Fibroblast of skin of right biceps (primary cell): ENCODE results near the gene TRAF7.
A peak's percentile ranks its signal among the peaks of the same experiment; 100 is the strongest.

Source experiments
- DNase-seq: peaks from one replicate; pipeline ENCODE4 v3.0.0-alpha.2; 2013

Gene TRAF7

DNA sequence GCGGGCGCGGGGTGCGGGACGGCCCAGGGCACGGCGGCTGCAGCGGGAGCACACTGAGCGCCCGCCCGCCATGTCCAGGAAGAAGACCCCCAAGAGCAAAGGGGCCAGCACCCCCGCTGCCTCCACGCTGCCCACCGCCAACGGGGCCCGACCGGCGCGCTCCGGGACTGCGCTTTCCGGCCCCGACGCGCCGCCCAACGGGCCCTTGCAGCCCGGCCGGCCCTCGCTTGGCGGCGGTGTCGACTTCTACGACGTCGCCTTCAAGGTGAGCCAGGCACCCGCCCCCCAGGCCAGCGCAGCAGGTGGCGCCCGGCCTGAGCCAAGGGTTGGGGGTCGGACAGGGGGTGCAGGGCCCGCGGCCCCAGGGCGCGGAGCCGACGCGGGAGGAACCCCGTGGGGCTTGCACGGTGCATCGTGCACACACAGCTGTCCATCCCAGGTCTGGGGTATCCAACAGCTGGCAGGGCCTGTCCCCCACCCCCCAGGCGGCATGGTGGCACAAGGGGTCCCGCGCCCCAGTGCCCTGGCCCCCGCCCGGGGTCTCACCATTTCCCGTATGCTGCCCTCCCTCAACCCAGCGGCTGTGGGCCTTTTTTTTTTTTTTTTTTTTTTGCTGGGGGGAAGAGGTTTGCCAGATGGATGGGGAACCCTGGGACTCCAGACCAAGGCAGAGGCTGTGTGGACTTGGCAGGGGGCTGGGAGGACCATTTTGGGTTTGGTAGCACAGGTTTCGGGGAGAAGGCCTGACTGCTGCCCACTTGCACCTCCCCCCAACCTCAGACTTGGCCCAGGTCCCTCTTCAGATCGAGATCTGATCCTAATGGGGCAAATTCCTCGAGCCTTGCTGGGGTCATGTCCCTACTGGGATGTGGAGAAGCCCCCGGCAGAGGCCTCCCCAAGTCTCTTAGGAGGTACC lies 6.6 kb upstream of the TRAF7 start:
- no peak for DNase-seq

DNA sequence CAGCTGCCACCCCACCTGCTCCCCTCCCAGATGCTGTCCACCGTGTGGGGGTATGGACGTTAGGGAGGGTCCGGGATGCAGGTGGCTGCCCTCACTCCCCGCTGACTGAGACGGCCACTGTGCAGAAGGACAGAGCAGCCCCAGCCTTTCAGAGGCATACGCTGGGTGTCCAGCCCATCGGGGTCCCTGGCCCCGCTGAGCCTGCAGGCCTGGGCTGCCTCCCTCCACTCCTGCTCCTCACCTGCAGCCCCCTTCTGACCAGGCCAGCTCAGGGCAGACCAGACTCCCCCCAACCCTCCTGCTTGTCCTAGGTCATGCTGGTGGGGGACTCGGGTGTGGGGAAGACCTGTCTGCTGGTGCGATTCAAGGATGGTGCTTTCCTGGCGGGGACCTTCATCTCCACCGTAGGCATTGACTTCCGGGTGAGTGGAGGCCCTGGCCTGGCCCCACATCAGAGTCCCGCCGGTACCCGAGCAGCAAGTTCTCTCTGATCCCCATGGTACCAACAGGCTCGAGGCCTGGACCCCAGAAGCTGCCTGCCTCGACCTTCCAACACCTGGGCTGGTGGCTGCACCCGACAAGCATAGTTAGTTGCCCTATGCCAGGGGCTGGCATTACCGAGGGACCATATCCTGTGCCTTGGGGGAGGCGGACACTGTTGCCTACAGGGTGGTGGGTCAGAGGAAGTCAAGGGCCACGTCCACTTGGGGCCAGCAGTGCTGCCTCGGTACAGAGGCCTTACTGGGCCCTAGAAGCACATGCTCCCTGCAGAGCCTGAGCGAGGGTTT lies 5.8 kb upstream of the TRAF7 start:
- DNase-seq = no peak

- DNase-seq = no peak
Measured at GRCh38 chr16:2150418-2151187, 5.0 kb upstream of the TRAF7 start.

DNA sequence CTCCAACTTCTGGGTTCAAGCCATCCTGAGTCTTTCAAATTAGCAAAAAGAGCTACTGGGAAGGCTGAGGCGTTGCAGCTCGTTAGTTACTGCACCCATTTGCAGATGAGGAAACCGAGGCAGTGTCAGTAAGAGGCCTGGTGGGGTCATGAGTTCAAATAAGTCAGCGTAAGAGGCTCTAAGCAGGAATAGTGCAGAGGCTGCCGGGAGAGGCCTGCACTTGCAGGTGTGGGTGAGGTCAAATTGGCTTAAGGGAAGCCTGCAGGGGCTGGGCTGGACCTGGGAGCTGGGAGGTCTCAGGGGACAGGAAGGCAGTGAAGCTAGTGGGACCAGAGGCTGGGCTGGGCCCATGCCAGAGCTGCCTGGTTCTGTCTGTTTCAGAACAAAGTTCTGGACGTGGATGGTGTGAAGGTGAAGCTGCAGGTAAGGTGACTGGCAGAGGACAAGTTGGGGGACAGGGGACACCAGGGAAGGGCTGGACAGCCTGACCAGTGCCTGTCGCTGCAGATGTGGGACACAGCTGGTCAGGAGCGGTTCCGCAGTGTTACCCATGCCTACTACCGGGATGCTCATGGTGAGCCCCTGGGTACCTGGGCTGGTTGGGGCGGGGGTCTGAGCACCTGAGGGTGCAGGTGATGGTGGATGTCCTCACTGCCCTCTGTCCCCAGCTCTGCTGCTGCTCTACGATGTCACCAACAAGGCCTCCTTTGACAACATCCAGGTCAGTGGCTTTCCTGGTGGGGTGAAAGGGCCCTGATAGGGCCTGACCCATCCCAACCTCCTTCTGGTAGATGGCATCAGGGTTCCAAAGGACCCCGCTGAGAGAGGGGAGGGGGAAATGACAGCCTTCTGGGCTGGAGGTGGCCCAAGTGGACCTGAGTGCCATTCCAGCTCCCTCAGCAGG lies 4.1 kb upstream of the TRAF7 start:
- no peak for DNase-seq

DNA sequence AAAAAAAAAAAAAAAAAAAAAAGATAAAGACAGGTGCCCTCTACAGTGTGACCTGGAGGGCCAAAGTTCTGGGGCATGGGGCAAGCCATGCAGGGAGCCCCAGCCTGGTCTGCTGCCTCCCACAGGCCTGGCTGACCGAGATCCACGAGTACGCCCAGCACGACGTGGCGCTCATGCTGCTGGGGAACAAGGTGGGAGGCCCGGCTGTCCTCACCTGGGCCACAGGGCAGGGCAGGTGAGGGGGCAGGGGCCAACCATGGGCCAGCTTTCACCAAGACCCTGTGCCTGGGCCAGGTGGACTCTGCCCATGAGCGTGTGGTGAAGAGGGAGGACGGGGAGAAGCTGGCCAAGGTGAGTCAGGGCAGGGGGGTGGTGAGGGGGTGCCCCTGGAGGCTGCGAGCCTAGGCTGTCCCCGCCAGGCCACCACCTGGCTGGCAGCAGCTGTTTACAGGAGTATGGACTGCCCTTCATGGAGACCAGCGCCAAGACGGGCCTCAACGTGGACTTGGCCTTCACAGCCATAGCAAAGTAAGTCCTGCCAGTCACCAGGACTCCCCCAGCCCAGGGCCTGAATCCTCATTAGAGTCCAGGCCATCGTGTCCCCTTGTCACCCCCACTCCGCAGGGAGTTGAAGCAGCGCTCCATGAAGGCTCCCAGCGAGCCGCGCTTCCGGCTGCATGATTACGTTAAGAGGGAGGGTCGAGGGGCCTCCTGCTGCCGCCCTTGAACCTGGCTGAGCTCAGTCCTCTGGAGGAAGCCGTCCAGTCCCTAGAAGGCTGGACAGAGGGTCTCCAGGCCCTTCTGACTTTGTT lies 2.7 kb upstream of the TRAF7 start:
- no peak for DNase-seq

GRCh38 chr16:2154533-2155090 lies 970 bp upstream of the TRAF7 start:
- DNase-seq = no peak

- DNase-seq = peak; percentile 52
Measured at GRCh38 chr16:2155977-2156848, 631 bp downstream of the TRAF7 start.

- no peak for DNase-seq
Measured at GRCh38 chr16:2156849-2157224, 1.3 kb downstream of the TRAF7 start.

DNA sequence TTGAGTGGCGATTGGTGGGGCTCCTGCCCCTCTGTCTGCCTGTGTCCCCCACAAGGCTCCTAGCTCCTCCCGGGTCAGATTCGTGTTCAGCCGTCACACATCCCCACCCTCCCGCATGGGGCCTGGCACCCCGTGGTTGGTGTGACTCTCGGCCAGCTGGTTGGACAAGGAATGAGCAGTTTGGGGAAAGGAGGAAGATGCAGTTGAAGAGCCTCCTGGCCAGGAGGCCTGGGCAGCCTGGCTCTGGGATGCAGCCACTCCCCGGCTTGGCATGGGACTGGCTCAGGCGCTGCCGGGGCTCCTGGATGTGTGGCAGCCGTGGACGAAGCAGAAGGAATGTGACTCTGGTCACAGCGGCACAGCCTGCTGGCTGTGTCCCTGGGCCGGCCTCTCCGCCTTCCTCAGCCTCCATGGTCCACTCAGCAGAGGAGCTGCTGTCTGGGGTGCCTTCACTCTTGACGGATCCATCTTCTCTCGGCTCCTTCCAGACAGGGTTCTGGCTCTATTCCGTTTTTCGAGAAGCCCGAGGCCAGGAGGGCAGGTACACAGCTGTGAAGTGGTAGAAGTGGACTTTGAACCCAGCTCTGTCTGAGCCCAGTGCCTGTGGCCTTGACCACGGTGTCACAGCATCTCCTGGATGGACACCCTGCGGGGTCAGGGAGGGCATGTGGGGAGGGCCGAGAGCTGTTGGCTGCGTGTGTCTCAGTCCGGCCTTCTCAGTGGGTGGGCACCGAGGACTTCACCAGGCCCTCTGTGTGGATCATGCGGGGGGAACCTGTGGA lies 2.1 kb downstream of the TRAF7 start:
- DNase-seq = no peak

GRCh38 chr16:2158262-2158638 lies 2.7 kb downstream of the TRAF7 start:
- no peak for DNase-seq

DNA sequence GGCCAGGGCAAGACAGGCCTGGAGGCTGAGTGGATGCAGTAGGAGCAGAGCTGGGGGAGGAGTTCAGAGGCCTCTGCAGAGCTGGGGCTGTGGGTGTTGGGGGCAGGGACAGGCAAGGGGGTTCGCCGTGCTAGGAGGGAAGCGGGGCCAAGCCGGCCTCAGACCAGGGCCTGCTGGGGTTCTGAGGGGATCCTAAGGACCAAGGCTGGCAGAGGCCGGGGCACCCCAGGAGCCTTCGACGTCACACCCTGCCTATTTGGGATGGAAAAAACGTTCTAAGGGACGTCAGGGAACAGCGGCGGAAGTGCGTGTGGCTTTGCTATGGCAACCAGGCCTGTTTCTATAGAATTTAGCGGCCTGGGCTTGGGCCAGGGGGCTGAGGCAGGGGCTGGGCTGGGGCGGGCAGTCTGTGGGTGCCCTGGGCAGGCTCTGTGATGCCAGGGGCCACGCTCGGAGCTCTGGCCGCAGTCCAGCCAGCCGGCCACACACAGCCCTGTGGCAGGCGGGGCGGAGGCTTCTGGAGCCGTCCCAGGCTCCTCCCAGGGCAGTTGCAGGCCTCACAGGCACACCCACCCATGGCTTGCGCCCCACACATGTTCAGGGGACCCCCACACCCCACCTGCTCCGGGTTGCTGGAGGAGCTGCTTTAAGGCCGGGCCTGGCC lies 3.7 kb downstream of the TRAF7 start:
- DNase-seq = no peak

DNA sequence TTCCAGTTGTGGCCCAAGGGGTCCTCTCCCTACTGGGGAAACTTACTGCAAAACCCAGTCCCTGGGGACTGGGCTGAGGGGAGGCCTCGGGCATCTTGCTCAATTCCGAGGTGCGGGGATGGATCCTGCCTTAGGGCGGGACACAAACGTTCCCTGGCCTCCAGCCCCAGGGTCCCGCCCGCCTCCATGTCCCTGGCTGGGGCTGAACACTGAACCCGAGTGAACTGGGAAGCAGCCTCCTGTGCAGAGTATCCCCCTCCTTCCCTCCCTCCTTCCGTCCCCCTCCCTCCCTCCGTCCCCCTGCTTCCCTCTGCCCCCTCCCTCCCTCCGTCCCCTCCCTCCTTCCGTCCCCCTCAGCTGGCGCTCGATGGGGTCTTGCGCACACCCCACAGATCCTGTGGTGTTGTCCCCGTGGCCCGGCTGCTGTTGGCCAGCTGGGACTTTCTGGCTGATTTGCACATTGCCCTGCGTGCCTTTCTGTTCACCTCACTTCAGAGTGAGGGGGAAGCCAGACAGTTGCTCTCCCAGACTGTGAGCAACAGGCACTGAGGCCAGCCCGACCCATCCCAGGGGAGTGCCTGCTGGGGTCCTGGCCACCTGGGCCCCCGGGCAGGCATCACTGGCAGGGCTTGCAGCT lies 5.5 kb downstream of the TRAF7 start:
- peak; percentile 53 for DNase-seq

DNA sequence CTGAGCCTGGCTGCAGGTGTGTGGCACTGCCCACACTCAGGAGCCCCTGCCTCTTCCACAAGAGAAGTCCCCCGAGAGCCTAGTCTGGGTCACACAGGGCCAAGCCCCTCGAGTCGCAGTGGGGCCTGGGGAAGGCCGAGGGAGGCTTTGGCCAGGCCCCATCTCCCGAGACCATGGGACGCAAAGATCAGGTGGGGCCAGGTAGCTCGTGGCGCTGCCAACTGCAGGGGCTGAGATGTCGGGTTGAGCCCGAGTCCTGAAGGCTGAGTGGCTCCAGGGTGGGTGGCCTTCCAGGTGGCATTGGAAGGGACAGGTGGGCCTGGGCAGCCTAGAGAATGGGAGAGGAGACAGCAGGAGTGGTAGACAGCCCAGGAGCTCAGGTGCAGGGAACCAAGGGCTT lies 6.3 kb downstream of the TRAF7 start:
- DNase-seq = no peak

DNA sequence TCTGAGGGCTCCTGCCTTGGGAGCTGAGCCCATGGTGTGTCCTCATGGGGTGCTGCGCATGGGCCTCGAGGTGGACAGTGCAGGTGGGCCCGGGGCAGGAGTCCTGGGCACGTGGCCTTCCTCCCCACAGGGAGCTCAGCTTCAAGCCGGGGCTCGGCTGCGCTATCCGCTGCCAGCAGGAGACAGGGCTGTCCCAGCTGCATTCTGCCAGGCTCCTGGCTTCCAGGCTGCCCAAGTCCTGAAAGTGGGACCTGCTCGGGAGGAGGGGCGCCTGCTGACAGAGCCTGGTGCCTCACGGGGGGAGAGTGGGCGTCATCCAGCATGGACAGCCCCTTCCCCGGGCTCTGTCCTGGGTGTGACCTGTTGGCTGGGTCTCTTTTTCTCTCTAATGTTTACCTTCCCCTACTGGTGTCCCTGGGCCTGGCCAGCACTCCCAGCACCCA lies 7.1 kb downstream of the TRAF7 start:
- DNase-seq = no peak

DNA sequence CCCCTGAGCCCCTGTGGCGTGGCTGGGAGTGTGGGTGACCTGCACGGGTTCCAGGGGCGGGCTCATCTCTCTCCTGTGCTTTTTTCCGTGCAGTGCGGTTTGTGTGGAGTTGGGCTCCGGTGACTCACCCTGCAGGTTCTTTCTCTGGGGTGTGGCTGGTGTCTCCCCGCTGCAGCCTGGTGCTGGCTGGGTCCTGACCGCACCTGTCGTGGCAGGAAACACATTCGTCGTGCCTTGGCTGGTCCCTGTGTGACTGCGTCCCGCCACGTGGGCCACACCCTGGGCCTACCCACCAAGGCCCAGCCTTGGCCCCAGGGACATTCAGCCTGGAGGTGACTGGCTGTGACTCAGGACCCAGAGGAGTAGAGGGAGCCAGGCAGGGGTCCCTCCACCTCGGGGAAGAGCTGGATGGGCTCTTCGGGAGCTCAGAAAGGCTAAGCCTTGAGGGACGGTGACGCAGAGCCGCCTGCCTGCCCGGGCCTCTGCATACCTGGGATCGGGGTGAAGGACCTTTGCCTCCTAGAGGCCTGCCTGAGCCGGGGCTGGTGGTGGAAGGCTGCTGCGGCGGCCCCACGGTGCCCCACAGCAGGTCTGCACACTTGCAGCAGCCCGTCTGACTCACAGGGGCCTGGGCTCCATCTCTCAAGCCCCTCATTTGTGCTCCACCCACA lies 7.8 kb downstream of the TRAF7 start:
- DNase-seq = no peak

- DNase-seq = no peak
Measured at GRCh38 chr16:2165861-2166260, 10.3 kb downstream of the TRAF7 start.

DNA sequence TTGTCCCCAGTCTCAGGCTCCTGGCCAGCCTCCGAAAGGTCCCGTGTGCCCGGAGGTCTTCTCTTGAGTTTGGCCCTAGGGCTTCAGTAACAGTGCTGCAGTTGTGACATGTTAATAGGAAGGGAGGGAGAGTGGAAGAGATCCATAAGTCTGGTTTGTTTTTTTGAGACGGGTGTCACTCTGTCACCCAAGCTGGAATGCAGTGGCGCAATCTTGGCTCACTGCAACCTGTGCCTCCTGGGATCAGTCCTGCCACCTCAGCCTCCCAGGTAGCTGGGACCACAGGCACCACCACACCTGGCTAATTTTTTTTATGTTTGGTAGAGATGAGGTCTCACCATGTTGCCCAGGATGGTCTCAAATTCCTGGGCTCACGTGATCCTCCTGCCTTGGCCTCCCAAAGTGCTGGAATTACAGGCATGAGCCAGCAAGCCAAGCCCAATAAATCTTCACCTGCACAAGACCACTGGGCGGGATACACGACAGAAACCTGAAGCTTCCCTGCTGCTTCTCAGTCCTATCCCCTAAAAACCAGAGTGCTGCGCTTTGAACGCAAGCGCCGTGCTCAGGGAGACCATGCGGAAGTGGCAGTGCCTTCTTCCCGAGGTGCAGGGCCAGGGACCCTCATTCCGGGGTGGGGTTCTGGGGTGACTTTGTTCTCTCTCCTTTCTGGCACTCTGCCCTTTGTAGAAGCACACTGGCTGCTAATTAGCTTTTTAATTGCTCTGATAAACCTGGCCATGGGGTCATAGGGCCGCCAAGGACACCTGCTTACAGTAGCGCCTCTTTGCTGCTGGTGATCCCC lies 10.9 kb downstream of the TRAF7 start:
- no peak for DNase-seq
